Measurements from ENCODE around the gene FAM13A. TPM values are rescaled to one million over a fixed set of nuclear protein-coding genes. Genes with fewer than 3 reads are reported as not detected.
A peak's percentile ranks its signal among the peaks of the same experiment; 100 is the strongest.

Gene FAM13A
- total and polyA plus RNA-seq, 9 of the 15 experiments (the other 6 are each of a cell fraction or from before 2014, with no cell fraction given) = 11.3 to 23.3 (median 14.7) TPM

DNA sequence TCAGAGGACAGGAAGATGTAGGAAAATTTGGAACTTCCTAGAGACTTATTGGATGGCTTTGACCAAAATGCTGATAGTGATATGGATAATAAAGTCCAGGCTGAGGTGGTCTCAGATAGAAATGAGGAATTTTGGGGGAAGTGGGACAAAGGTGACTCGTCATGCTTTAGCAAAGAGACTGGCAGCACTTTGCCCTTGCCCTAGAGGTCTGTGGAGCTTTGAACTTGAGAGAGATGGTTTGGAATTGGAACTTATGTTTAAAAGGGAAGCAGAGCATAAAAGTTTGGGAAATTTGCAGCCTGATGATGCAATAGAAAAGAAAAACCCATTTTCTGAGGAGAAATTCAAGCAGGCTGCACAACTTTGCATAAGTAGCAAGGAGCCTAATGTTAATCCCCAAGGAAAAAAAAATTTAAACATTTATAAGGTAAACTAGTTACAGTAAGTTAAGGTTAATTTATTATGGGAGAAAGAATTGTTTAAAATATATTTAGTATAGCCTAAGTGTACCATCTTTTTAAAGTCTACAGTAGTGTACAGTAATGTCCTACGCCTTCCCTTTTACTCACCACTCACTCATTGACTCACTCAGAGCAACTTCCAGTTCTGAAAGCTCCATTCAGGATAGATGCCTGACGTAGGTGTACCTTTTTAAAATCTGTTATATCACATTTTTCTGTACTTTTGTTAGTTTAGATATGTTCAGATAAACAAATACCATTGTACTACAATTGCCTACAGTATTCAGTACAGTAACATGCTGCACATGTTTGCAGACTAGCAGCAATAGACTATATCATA, 101.2 kb downstream of the FAM13A start:
- Histone ChIP-seq H3K79me2 (ENCODE audit: control insufficient read depth, insufficient read depth, low read length) (no peaks in the 10 kb centered on the region), H3K4me3 (no peak overlapping the region), H3K36me3 (ENCODE audit: control insufficient read depth, insufficient read depth, low read length) (no peaks in the 10 kb centered on the region), H3K27ac (ENCODE audit: extremely low read depth, low read depth, low read length) (no peak overlapping the region), H2AFZ (ENCODE audit: low read depth, low read length) (no peak overlapping the region), H3K27me3 (ENCODE audit: control insufficient read depth in 2 of 2, insufficient read depth in 2 of 2, low read length in 2 of 2) (no peaks in the 10 kb centered on the region), H3K9me3 (replicated peaks; ENCODE audit: control insufficient read depth, insufficient read depth, low read depth, low read length) (no peaks in the 10 kb centered on the region), H3K4me1 (replicated peaks in 1 of 2; ENCODE audit: control insufficient read depth in 2 of 2, insufficient read depth in 2 of 2, low read length in 2 of 2) (no peaks in the 10 kb centered on the region; a peak in 2 of 5 replicates), H4K20me1 (replicated peaks; ENCODE audit: control insufficient read depth, insufficient read depth, low read length) (no peaks in the 10 kb centered on the region), H3K9me1 (ENCODE audit: control insufficient read depth, insufficient read depth, low read length) (no peaks in the 10 kb centered on the region), H3K4me2 (ENCODE audit: insufficient read depth, low read length) (no peak overlapping the region), H3K9ac (ENCODE audit: insufficient read depth in 1 of 2, low read depth in 2 of 2, low read length in 2 of 2) (no peak overlapping the region)
- POLR2A ChIA-PET = no interaction called here
- TF ChIP-seq, protein P1, sequence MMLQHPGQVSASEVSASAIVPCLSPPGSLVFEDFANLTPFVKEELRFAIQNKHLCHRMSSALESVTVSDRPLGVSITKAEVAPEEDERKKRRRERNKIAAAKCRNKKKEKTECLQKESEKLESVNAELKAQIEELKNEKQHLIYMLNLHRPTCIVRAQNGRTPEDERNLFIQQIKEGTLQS (IDR thresholded peaks at IDR 0.05) = peak; percentile 73
- TF ChIP-seq, protein P1 (CRISPR knock-in tag; conservative IDR thresholded peaks at IDR 0.05) = no peak
- no peak for TF ChIP-seq HLTF (IDR thresholded peaks at IDR 0.05)
- TF ChIP-seq CEBPG (CRISPR knock-in tag; IDR thresholded peaks at IDR 0.05) = no peak
- TF ChIP-seq CEBPG (tag; conservative IDR thresholded peaks at IDR 0.05 in 1 of 2, IDR thresholded peaks at IDR 0.05 in 1 of 2) = peak in 1 of 2 experiments; percentile 62; a peak in 2 of 4 replicates
- DNase-seq (ENCODE audit: extremely low read depth in 1 of 4, low spot score in 3 of 4) (no peak), FAIRE-seq (no peak), ATAC-seq (no peak)
- CTCF ChIA-PET (ENCODE audit: low intra/inter-chr PET ratio) = no interaction called here
- in situ Hi-C loops (cut with MboI) = no loop called here
- 82% methylated on average over 3 of the region's 3 CpGs for WGBS (ENCODE audit: insufficient coverage, low coverage, missing lambda C conversion rate)
- intact Hi-C loops (cut with micrococcal nuclease) = no loop called here
- no TSS peak for BruUV-seq (replicated peaks)

Data from K562 (cell line).